ENCODE measurements around the gene CCDC158.

- TF ChIP-seq CBX5 (IDR thresholded peaks at IDR 0.05; ENCODE audit: low read depth): no peak
- no peak for TF ChIP-seq CHD2 (IDR thresholded peaks at IDR 0.05; ENCODE audit: borderline replicate concordance, low read depth, low read length)
- no peak for TF ChIP-seq YY1 (IDR thresholded peaks at IDR 0.05; ENCODE audit: low read depth, low read length)
Observed at GRCh38 chr4:76375703-76376102, 45.2 kb downstream of the CCDC158 start.

Data from GM12878 (cell line).